Fibroblast of skin of right biceps (primary cell): Measurements from ENCODE around the gene TAX1BP3.

Experiments
- DNase-seq: peaks from one replicate; pipeline ENCODE4 v3.0.0-alpha.2; 2013

TAX1BP3 gene

GRCh38 chr17:3657874-3658783, 10.2 kb downstream of the TAX1BP3 start:
- no peak for DNase-seq

GRCh38 chr17:3657588-3657869, 10.8 kb downstream of the TAX1BP3 start:
- DNase-seq = no peak

- DNase-seq = no peak
These were observed 11.4 kb downstream of the TAX1BP3 start for GRCh38 chr17:3656755-3657587.

GRCh38 chr17:3656353-3656752, 12.0 kb downstream of the TAX1BP3 start:
- DNase-seq = no peak

GRCh38 chr17:3655766-3656165, 12.6 kb downstream of the TAX1BP3 start:
- no peak for DNase-seq

GRCh38 chr17:3647769-3648555, 20.4 kb downstream of the TAX1BP3 start:
- DNase-seq = peak; percentile 63

GRCh38 chr17:3647251-3647650, 21.1 kb downstream of the TAX1BP3 start:
- no peak for DNase-seq

GRCh38 chr17:3645310-3645709, 23.1 kb downstream of the TAX1BP3 start:
- no peak for DNase-seq

- no peak for DNase-seq
These were observed 24.5 kb downstream of the TAX1BP3 start for GRCh38 chr17:3643889-3644349.

GRCh38 chr17:3641717-3642486, 26.5 kb downstream of the TAX1BP3 start:
- DNase-seq = no peak

- no peak for DNase-seq
These were observed 27.4 kb downstream of the TAX1BP3 start for GRCh38 chr17:3641014-3641413.

GRCh38 chr17:3639981-3640596, 28.3 kb downstream of the TAX1BP3 start:
- DNase-seq = peak; percentile 43

GRCh38 chr17:3636908-3637373, 31.4 kb downstream of the TAX1BP3 start:
- no peak for DNase-seq

- DNase-seq = peak; percentile 96
These were observed 32.0 kb downstream of the TAX1BP3 start, which contains the start of the genes CTNS and SHPK for GRCh38 chr17:3636154-3636907. Gene CTNS, plus strand, starts transcription at chr17:3636760. Its CDS starts 3,447 bp downstream, at chr17:3640207. Gene SHPK, minus strand, starts transcription at chr17:3636250. Its CDS starts 31 bp downstream, at chr17:3636219.

GRCh38 chr17:3635474-3636153, 32.8 kb downstream of the TAX1BP3 start:
- DNase-seq = no peak

GRCh38 chr17:3632287-3632686, 36.1 kb downstream of the TAX1BP3 start:
- DNase-seq = no peak

GRCh38 chr17:3630781-3631180, 37.6 kb downstream of the TAX1BP3 start:
- no peak for DNase-seq

GRCh38 chr17:3627769-3628167, 40.6 kb downstream of the TAX1BP3 start:
- no peak for DNase-seq

- DNase-seq = no peak
These were observed 41.3 kb downstream of the TAX1BP3 start for GRCh38 chr17:3626831-3627768.
